ENCODE measurements around the gene TBC1D14.

- no peak for TF ChIP-seq ZNF76 (CRISPR knock-in tag; IDR thresholded peaks at IDR 0.05; ENCODE audit: borderline replicate concordance)
- TF ChIP-seq CTCF (IDR thresholded peaks at IDR 0.05 in 2 of 3, conservative IDR thresholded peaks at IDR 0.05 in 1 of 3; ENCODE audit: insufficient read depth in 2 of 3, low read depth in 1 of 3, low read length in 3 of 3): no peak
- TF ChIP-seq ZNF586 (CRISPR knock-in tag; conservative IDR thresholded peaks at IDR 0.05): no peak
- TF ChIP-seq NELFE (IDR thresholded peaks at IDR 0.05; ENCODE audit: insufficient read depth, insufficient read length): no peak
- TF ChIP-seq AFF4 (CRISPR knock-in tag; IDR thresholded peaks at IDR 0.05): no peak
- TF ChIP-seq FOXJ3 (CRISPR knock-in tag; IDR thresholded peaks at IDR 0.05): no peak
- TF ChIP-seq FIP1L1 (IDR thresholded peaks at IDR 0.05; ENCODE audit: low read depth, low read length, poor library complexity, severe bottlenecking): no peak
Observed at GRCh38 chr4:6890358-6890757, 19.3 kb upstream of the TBC1D14 start.

All from K562 (cell line).